B cell (primary cell): ENCODE results near the gene CHRNA7. TPM values are rescaled to one million over a fixed set of nuclear protein-coding genes. Genes with fewer than 3 reads are reported as not detected.
"Not testable (repeated sequence)": the region's sequence is repeated elsewhere in the genome, so short reads cannot be mapped to it uniquely, and the experiment has no call there.

ENCODE experiments used
- ATAC-seq: fragments of 200-7000 bp; cut with Tn5 transposase; one replicate; pipeline ENCODE4 v1.10.0; 2021; ENCODE audit warnings: low read depth, mild to moderate bottlenecking, moderate number of reproducible peaks, moderate library complexity
- CTCF ChIA-PET: fragments of 350-600 bp; sonication (Branson Sonifier 250); formaldehyde crosslinking; loops from one replicate; lab custom pipeline; 2021; ENCODE audit warnings: antibody characterized with exemption, inconsistent platforms; lab: Charles Lee
- POLR2A ChIA-PET: fragments of 350-600 bp; sonication (Branson Sonifier 250); formaldehyde crosslinking; loops from one replicate; lab custom pipeline; 2021; ENCODE audit warnings: antibody characterized with exemption; lab: Charles Lee
- DNase-seq: peaks from one replicate; pipeline ENCODE4 v3.0.0; 2013
- H2AFZ ChIP-seq: 2 replicates; pipeline ENCODE4 v1.6.1; 2012; ENCODE audit warnings: mild to moderate bottlenecking, low read depth, low read length; ENCODE audit not compliant: insufficient read depth, poor library complexity, severe bottlenecking
- H3K27ac ChIP-seq, 2 donors: 1 replicate in 1 of 2; 2 replicates in 1 of 2; pipeline ENCODE4 v1.5.1; 2012 to 2013; ENCODE audit warnings: low read length in 2 of 2, mild to moderate bottlenecking in 2 of 2, moderate library complexity in 1 of 2
- H3K27me3 ChIP-seq, 4 experiments: fragments of 200-600 bp in 1 of 4; sonication (generic) in 1 of 4; replicated peaks in 1 of 4; 1 replicate in 2 of 4; 2 replicates in 2 of 4; pipeline versions ENCODE4 v1.6.1 to v1.7.0; 2013 to 2016; ENCODE audit warnings: low read length in 3 of 4, mild to moderate bottlenecking in 2 of 4, mixed read lengths in 1 of 4, moderate library complexity in 1 of 4; ENCODE audit not compliant: insufficient read depth in 4 of 4, control insufficient read depth in 3 of 4; ENCODE audit errors: control extremely low read depth in 1 of 4
- H3K36me3 ChIP-seq, 2 experiments: replicated peaks in 1 of 2; 1 replicate in 1 of 2; 2 replicates in 1 of 2; pipeline versions ENCODE4 v1.6.1 to v1.7.1; 2013; ENCODE audit warnings: low read length in 1 of 2; ENCODE audit not compliant: insufficient read depth in 2 of 2, control insufficient read depth in 1 of 2; ENCODE audit errors: control extremely low read depth in 1 of 2, extremely low read depth in 1 of 2
- H3K4me1 ChIP-seq, 2 donors: fragments of 200-600 bp in 1 of 2; sonication (generic) in 1 of 2; 1 replicate in 1 of 2; 2 replicates in 1 of 2; pipeline versions ENCODE4 v1.5.1 to v1.6.1; 2013 to 2017; ENCODE audit warnings: low read length in 2 of 2; ENCODE audit not compliant: control insufficient read depth in 2 of 2, insufficient read depth in 2 of 2
- H3K4me2 ChIP-seq: replicated peaks from 2 replicates; pipeline ENCODE3; 2012; ENCODE audit warnings: mild to moderate bottlenecking, low read depth, low read length; ENCODE audit not compliant: poor library complexity, severe bottlenecking
- H3K4me3 ChIP-seq, 5 experiments: fragments of 200-600 bp in 1 of 5; sonication (generic) in 1 of 5; 1 replicate in 3 of 5; 2 replicates in 2 of 5; pipeline versions ENCODE4 v1.5.1 to v1.7.0; 2011 to 2016; ENCODE audit warnings: low read length in 4 of 5, mild to moderate bottlenecking in 4 of 5, low read depth in 2 of 5, control low read depth in 1 of 5, moderate library complexity in 1 of 5; ENCODE audit not compliant: insufficient read depth in 1 of 5; ENCODE audit errors: control extremely low read depth in 1 of 5, extremely low read depth in 1 of 5
- H3K79me2 ChIP-seq: fragments of 200-600 bp; sonication (generic); one replicate; pipeline ENCODE4 v1.6.0; 2016; ENCODE audit warnings: low read length; ENCODE audit not compliant: control insufficient read depth, insufficient read depth
- H3K9ac ChIP-seq: fragments of 200-600 bp; sonication (generic); 2 replicates; pipeline ENCODE4 v1.6.1; 2017; ENCODE audit warnings: mild to moderate bottlenecking, low read length, moderate library complexity
- H3K9me3 ChIP-seq, 3 donors: one replicate each; pipeline versions ENCODE4 v1.6.1 to v1.7.1; 2013; ENCODE audit warnings: low read length in 2 of 3; ENCODE audit not compliant: control insufficient read depth in 2 of 3, insufficient read depth in 1 of 3; ENCODE audit errors: control extremely low read depth in 1 of 3
- H4K20me1 ChIP-seq: 2 replicates; pipeline ENCODE4 v1.6.0; 2012; ENCODE audit warnings: mild to moderate bottlenecking, low read length; ENCODE audit not compliant: insufficient read depth, control insufficient read depth, poor library complexity, severe bottlenecking
- H3K27ac Mint-ChIP-seq: one replicate; pipeline ENCODE4 v1.8.0; 2021; ENCODE audit warnings: mixed read lengths
- H3K27me3 Mint-ChIP-seq: one replicate; pipeline ENCODE4 v1.8.0; 2021; ENCODE audit warnings: mixed read lengths
- H3K4me1 Mint-ChIP-seq: one replicate; pipeline ENCODE4 v1.8.0; 2021; ENCODE audit warnings: mixed read lengths
- H3K4me3 Mint-ChIP-seq: one replicate; pipeline ENCODE4 v1.8.0; 2021; ENCODE audit warnings: mixed read lengths
- H3K9me3 Mint-ChIP-seq: one replicate; pipeline ENCODE4 v1.8.0; 2022; ENCODE audit warnings: mixed read lengths; ENCODE audit not compliant: insufficient read depth
- WGBS: methylation state at CpG from one replicate; pipeline ENCODE4 v1.1.5; 2013; ENCODE audit warnings: missing lambda C conversion rate; ENCODE audit not compliant: insufficient coverage; 5-methylcytosine and 5-hydroxymethylcytosine counted together
- intact Hi-C: fragments of 100-400 bp; cut with micrococcal nuclease; formaldehyde crosslinking; loops from one replicate; pipeline ENCODE4 v1.10.0; 2022
- polyA plus RNA-seq: library from polyadenylated mRNA; depleted of rRNA; stranded (reverse); fragments of >200 nt; gene quantifications from 2 replicates; pipeline ENCODE4 v1.2.3, GENCODE V29; 2012
- total RNA-seq, 2 donors: library from RNA; stranded (reverse); fragments of 120-200 nt in 1 of 2; gene quantifications; 1 replicate in 1 of 2; 2 replicates in 1 of 2; pipeline versions ENCODE4 v1.2.3 to v1.2.4, GENCODE V29; 2013 to 2022

CHRNA7 gene
- total and polyA plus RNA-seq, 2 donors (not counting 1 experiment from before 2014, with no cell fraction given): 0.16 TPM; not detected in 1

GRCh38 chr15:32153868-32154623, 123.7 kb downstream of the CHRNA7 start:
- H3K9me3 ChIP-seq, H3K4me2 ChIP-seq, H3K27ac ChIP-seq, DNase-seq, POLR2A ChIA-PET, H3K9me3 Mint-ChIP-seq, H3K27ac Mint-ChIP-seq, H3K4me1 ChIP-seq, H3K36me3 ChIP-seq, H3K4me1 Mint-ChIP-seq, H3K4me3 ChIP-seq, ATAC-seq, CTCF ChIA-PET, H2AFZ ChIP-seq, H4K20me1 ChIP-seq, H3K79me2 ChIP-seq, intact Hi-C loops, H3K4me3 Mint-ChIP-seq, H3K27me3 Mint-ChIP-seq, H3K9ac ChIP-seq, H3K27me3 ChIP-seq: not testable (repeated sequence)
- WGBS: no CpG with 5 or more reads among the region's 18 CpGs

GRCh38 chr15:32162143-32162542, 131.8 kb downstream of the CHRNA7 start:
- H4K20me1 ChIP-seq, CTCF ChIA-PET, H3K79me2 ChIP-seq, H3K27ac ChIP-seq, H3K9ac ChIP-seq, DNase-seq, H3K27me3 Mint-ChIP-seq, H2AFZ ChIP-seq, H3K4me3 ChIP-seq, H3K4me3 Mint-ChIP-seq, H3K27ac Mint-ChIP-seq, H3K9me3 Mint-ChIP-seq, intact Hi-C loops, H3K4me2 ChIP-seq, ATAC-seq, H3K4me1 Mint-ChIP-seq, POLR2A ChIA-PET, H3K27me3 ChIP-seq, H3K4me1 ChIP-seq, H3K9me3 ChIP-seq, H3K36me3 ChIP-seq: not testable (repeated sequence)
- no CpG with 5 or more reads among the region's 2 CpGs for WGBS

- H3K27ac ChIP-seq, H3K9me3 Mint-ChIP-seq, H3K27me3 ChIP-seq, POLR2A ChIA-PET, H3K27me3 Mint-ChIP-seq, H3K4me3 Mint-ChIP-seq, DNase-seq, H3K9ac ChIP-seq, H3K27ac Mint-ChIP-seq, H2AFZ ChIP-seq, H3K4me2 ChIP-seq, intact Hi-C loops, H3K4me3 ChIP-seq, ATAC-seq, H3K4me1 ChIP-seq, H4K20me1 ChIP-seq, H3K4me1 Mint-ChIP-seq, H3K36me3 ChIP-seq, H3K9me3 ChIP-seq, CTCF ChIA-PET, H3K79me2 ChIP-seq: not testable (repeated sequence)
- WGBS: no CpG with 5 or more reads among the region's 7 CpGs
These were observed 133.8 kb downstream of the CHRNA7 start for GRCh38 chr15:32164065-32164464.

GRCh38 chr15:32164747-32165146, 134.4 kb downstream of the CHRNA7 start:
- H3K4me1 Mint-ChIP-seq, H3K9ac ChIP-seq, intact Hi-C loops, H3K4me3 ChIP-seq, H3K4me1 ChIP-seq, H3K27ac ChIP-seq, POLR2A ChIA-PET, H3K9me3 ChIP-seq, H3K27ac Mint-ChIP-seq, H3K4me2 ChIP-seq, H3K36me3 ChIP-seq, H2AFZ ChIP-seq, H4K20me1 ChIP-seq, H3K9me3 Mint-ChIP-seq, ATAC-seq, H3K27me3 ChIP-seq, H3K79me2 ChIP-seq, DNase-seq, CTCF ChIA-PET, H3K27me3 Mint-ChIP-seq, H3K4me3 Mint-ChIP-seq: not testable (repeated sequence)
- no CpG with 5 or more reads among the region's 1 CpG for WGBS
